Loucy (cell line): Measurements from ENCODE around the gene KRT16.
"Not testable (repeated sequence)": the region's sequence is repeated elsewhere in the genome, so short reads cannot be mapped to it uniquely, and the experiment has no call there.

Experiments
- H2AFZ ChIP-seq: fragments of 200-600 bp; sonication (generic); 2 replicates; pipeline ENCODE4 v1.6.0; 2016; ENCODE audit warnings: antibody characterized with exemption, mild to moderate bottlenecking, low read length, moderate library complexity
- H3F3A ChIP-seq: fragments of 200-600 bp; 2 replicates; pipeline ENCODE4 v1.6.0; 2016; ENCODE audit warnings: antibody characterized with exemption, low read depth, mild to moderate bottlenecking
- H3K27me3 ChIP-seq: fragments of 200-600 bp; sonication (generic); 2 replicates; pipeline ENCODE4 v1.6.1; 2014; ENCODE audit warnings: low read length, mild to moderate bottlenecking; ENCODE audit not compliant: insufficient read depth, poor library complexity, severe bottlenecking
- H3K36me3 ChIP-seq: fragments of 200-600 bp; sonication (generic); 2 replicates; pipeline ENCODE4 v1.6.1; 2016; ENCODE audit warnings: low read length; ENCODE audit not compliant: insufficient read depth
- H3K4me1 ChIP-seq: fragments of 200-600 bp; sonication (generic); 2 replicates; pipeline ENCODE4 v1.5.1; 2014; ENCODE audit warnings: low read length, mild to moderate bottlenecking; ENCODE audit not compliant: insufficient read depth, poor library complexity, severe bottlenecking
- H3K4me2 ChIP-seq: fragments of 200-600 bp; sonication (generic); 2 replicates; pipeline ENCODE4 v1.6.0; 2014; ENCODE audit warnings: antibody characterized with exemption, low read length, low read depth, mild to moderate bottlenecking; ENCODE audit not compliant: poor library complexity, severe bottlenecking
- H3K4me3 ChIP-seq: fragments of 200-600 bp; sonication (generic); 2 replicates; pipeline ENCODE4 v1.5.1; 2014; ENCODE audit warnings: low read length, mild to moderate bottlenecking, mixed read lengths; ENCODE audit not compliant: poor library complexity, severe bottlenecking
- H3K79me2 ChIP-seq: fragments of 200-600 bp; sonication (generic); 2 replicates; pipeline ENCODE4 v1.6.1; 2014; ENCODE audit warnings: low read length; ENCODE audit not compliant: insufficient read depth
- H3K9ac ChIP-seq: fragments of 200-600 bp; sonication (generic); 2 replicates; pipeline ENCODE4 v1.6.0; 2014; ENCODE audit warnings: mild to moderate bottlenecking, low read depth, low read length, moderate library complexity; ENCODE audit not compliant: poor library complexity, severe bottlenecking
- H3K9me2 ChIP-seq: fragments of 200-600 bp; sonication (generic); replicated peaks from 2 replicates; pipeline ENCODE4 v1.6.1; 2016; ENCODE audit warnings: low read depth, low read length, mixed read lengths
- H3K9me3 ChIP-seq: fragments of 200-600 bp; sonication (generic); 2 replicates; pipeline ENCODE4 v1.6.1; 2014; ENCODE audit warnings: mild to moderate bottlenecking, antibody characterized with exemption, low read length, low read depth; ENCODE audit not compliant: insufficient read depth
- H4K20me1 ChIP-seq: fragments of 200-600 bp; sonication (generic); 2 replicates; pipeline ENCODE4 v1.6.0; 2014; ENCODE audit warnings: antibody characterized with exemption, low read length, mild to moderate bottlenecking; ENCODE audit not compliant: insufficient read depth, poor library complexity, severe bottlenecking
- CTCF ChIP-seq: fragments of 200-600 bp; sonication (generic); conservative IDR thresholded peaks from 2 replicates; pipeline ENCODE4 v1.5.1; 2014; ENCODE audit warnings: mild to moderate bottlenecking, antibody characterized with exemption, low read length
- EZH2phosphoT487 ChIP-seq: fragments of 200-600 bp; IDR thresholded peaks from 2 replicates; pipeline ENCODE4 v1.6.1; 2018; ENCODE audit warnings: antibody characterized with exemption, mild to moderate bottlenecking, moderate library complexity, borderline replicate concordance

The KRT16 gene

DNA sequence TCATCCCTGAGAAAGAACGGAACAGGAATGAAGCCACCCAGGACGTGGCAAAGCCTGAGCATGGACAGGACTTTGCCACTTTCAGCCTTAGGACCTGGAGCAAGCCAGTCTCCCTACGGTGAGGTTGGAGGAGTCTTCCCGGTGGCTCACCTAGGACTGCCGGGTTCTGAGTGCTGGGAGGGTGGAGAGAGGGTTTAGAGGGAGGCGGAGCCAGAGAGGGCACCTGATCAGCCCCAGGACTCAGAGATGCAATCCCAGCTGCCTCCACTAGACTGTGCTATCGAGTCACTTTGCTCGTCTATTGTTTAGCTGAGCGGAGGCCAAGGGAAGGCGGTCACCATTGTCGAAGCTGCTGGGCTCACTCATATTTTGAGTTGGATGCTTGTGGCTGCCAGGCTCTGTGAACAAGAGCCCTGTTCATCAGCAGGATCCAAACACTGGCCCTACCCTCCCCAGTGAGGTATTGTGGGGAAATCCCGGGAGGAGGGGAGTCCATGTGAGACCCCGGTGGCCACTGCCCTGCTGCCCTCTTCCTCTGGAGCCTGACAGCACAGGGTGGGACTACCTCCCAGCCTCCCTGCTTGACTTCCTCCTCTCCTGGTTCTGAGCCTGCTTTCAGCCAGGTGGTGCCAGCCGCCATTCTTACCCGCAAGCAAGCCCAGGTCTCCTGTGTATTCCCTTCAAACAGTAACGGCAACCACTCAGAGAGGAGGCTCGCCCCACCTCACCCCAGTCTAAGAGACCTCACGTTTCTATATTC, 32.9 kb downstream of the KRT16 start:
- no peaks in the 10 kb centered on the region for H3F3A ChIP-seq
- no peaks in the 10 kb centered on the region for H4K20me1 ChIP-seq
- no peak overlapping the region for H3K9ac ChIP-seq
- no peak overlapping the region for H3K4me3 ChIP-seq
- no peaks in the 10 kb centered on the region for H3K27me3 ChIP-seq
- H3K79me2 ChIP-seq, result no peaks in the 10 kb centered on the region
- TF ChIP-seq CTCF (peak; percentile 74), EZH2phosphoT487 (no peak)
- H3K9me2 ChIP-seq, result no peaks in the 10 kb centered on the region
- peak overlapping the region; percentile 85 for H2AFZ ChIP-seq
- H3K4me1 ChIP-seq, result no peaks in the 10 kb centered on the region
- H3K36me3 ChIP-seq, result no peaks in the 10 kb centered on the region
- no peaks in the 10 kb centered on the region for H3K9me3 ChIP-seq
- no peak overlapping the region for H3K4me2 ChIP-seq

DNA sequence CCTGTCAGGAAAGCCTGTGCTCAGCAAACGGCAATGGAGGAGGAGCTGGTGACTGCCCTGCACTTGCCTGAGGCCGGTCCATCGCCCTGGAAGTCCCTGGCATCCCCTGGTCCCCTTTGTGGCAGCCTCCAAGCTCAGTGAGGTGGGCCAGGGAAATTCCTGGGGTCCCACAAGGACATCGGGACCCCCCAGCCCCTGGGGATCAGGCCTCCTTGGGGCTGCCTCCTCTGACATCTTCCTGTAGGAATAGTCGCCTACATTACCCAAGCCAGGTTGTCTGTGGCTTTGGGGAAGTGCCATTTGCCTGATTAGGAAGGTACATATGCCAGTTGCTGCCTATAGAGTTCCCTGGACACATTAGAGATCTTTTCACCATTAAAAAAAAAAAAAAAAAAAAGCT, 33.6 kb downstream of the KRT16 start:
- H3K4me3 ChIP-seq, result no peak overlapping the region
- H3K4me1 ChIP-seq, result no peaks in the 10 kb centered on the region
- H3F3A ChIP-seq, result no peaks in the 10 kb centered on the region
- TF ChIP-seq EZH2phosphoT487 (no peak), CTCF (no peak)
- no peaks in the 10 kb centered on the region for H4K20me1 ChIP-seq
- no peak overlapping the region for H3K9ac ChIP-seq
- H3K9me2 ChIP-seq, result no peaks in the 10 kb centered on the region
- H3K27me3 ChIP-seq, result no peaks in the 10 kb centered on the region
- no peak overlapping the region for H3K4me2 ChIP-seq
- no peaks in the 10 kb centered on the region for H3K36me3 ChIP-seq
- peak overlapping the region; percentile 76; the same call in 1 of the 2 replicates for H2AFZ ChIP-seq
- H3K9me3 ChIP-seq, result no peaks in the 10 kb centered on the region
- H3K79me2 ChIP-seq, result no peaks in the 10 kb centered on the region

GRCh38 chr17:41578538-41578937, 34.0 kb downstream of the KRT16 start:
- H3K27me3 ChIP-seq, result no peaks in the 10 kb centered on the region
- H3K79me2 ChIP-seq, result no peaks in the 10 kb centered on the region
- no peaks in the 10 kb centered on the region for H3F3A ChIP-seq
- no peak overlapping the region for H3K4me2 ChIP-seq
- H2AFZ ChIP-seq, result no peak overlapping the region
- H3K9me2 ChIP-seq, result no peaks in the 10 kb centered on the region
- H3K36me3 ChIP-seq, result no peaks in the 10 kb centered on the region
- H3K4me1 ChIP-seq, result no peaks in the 10 kb centered on the region
- no peak for TF ChIP-seq CTCF
- TF ChIP-seq EZH2phosphoT487, result no peak
- H3K4me3 ChIP-seq, result no peak overlapping the region
- no peaks in the 10 kb centered on the region for H3K9me3 ChIP-seq
- no peaks in the 10 kb centered on the region for H4K20me1 ChIP-seq
- no peak overlapping the region for H3K9ac ChIP-seq

- H3K36me3 ChIP-seq, H3K4me1 ChIP-seq, H3K9me2 ChIP-seq, H3K79me2 ChIP-seq, H3F3A ChIP-seq, H3K27me3 ChIP-seq, H3K9ac ChIP-seq, H3K9me3 ChIP-seq, H4K20me1 ChIP-seq, H3K4me3 ChIP-seq, H3K4me2 ChIP-seq, H2AFZ ChIP-seq: not testable (repeated sequence)
Measured at GRCh38 chr17:41576740-41577139, 35.8 kb downstream of the KRT16 start.
